Measurements from ENCODE around the gene KHDC3L. TPM values are rescaled to one million over a fixed set of nuclear protein-coding genes. Genes with fewer than 3 reads are reported as not detected.

KHDC3L gene
- total and polyA plus RNA-seq, 5 donors = not detected

DNA sequence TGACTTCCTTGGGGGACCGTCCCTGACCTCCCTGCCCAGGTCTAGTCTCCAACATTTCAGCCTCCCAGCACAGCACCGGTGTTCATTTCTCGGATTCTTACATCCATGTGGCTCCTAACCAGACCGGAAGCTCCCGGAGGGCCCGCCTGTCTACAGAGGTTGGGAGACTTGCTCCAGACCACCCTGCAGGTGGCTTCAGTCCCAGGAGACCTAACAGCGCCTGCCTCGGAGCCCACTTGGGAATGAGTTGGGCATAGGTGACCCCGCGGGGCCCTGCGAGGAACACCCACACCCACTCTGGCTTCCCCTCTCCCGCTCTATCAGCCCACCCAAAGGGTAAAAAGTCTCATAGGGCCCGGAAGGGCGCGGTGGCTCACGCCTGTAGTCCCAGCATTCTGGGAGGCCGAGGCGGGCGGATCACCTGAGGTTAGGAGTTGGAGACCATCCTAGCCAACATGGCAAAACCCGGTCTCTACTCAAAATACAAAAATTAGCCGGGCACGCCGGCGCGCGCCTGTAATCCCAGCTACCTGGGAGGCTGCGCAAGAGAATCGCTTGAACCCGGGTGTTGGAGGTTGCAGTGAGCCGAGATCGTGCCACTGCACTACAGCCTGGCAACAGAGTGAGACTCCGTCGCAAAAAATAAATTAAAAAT is 13.8 kb upstream of the KHDC3L start:
- H3K4me3 ChIP-seq (ENCODE audit: low read length) = no peak overlapping the region
- no peak overlapping the region for H3K27ac ChIP-seq (ENCODE audit: low read length)
- ATAC-seq = no peak
- H3K9me3 ChIP-seq (ENCODE audit: control insufficient read depth, low read length) = no peaks in the 10 kb centered on the region
- intact Hi-C loops (cut with DNase I) = no loop called here
- 37% methylated on average over 33 of the region's 33 CpGs for WGBS
- H3K4me1 ChIP-seq (ENCODE audit: control insufficient read depth, insufficient read depth, low read length) = no peaks in the 10 kb centered on the region
- H3K27me3 ChIP-seq (ENCODE audit: control insufficient read depth, insufficient read depth) = no peaks in the 10 kb centered on the region
- DNase-seq = no peak

DNA sequence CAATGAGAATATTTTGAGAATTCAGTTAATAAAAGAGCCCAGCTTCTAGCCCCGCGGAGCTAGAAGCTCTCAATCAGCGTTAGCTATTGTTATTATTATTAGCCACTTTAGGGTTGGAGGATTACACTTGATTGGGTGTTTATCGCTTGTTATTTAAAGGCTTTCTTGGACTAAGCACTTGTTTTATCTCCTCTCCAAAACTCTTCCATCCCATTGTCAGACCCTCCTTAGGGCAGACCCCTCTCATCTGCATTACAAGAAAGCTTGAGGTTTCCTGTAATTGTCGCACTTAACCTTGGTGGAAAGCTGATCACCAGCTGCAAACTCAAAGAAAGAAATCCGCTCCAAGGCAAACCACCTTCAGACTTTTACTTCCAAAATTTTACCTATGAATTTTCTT is 13.1 kb upstream of the KHDC3L start:
- no peaks in the 10 kb centered on the region for H3K27me3 ChIP-seq (ENCODE audit: control insufficient read depth, insufficient read depth)

GRCh38 chr6:73353636-73354593 is 8.5 kb upstream of the KHDC3L start, which contains the start of gene DPPA5:
Gene DPPA5 (minus strand): TSS chr6:73354276. CDS start chr6:73354225, 51 bp downstream.
- DNase-seq = no peak
- Histone ChIP-seq H3K4me1 (ENCODE audit: control insufficient read depth, insufficient read depth, low read length) (no peaks in the 10 kb centered on the region), H3K4me3 (ENCODE audit: low read length) (no peak within 1 kb of the TSS), H3K27me3 (ENCODE audit: control insufficient read depth, insufficient read depth) (no peaks in the 10 kb centered on the region), H3K27ac (ENCODE audit: low read length) (no peak within 1 kb of the TSS), H3K9me3 (ENCODE audit: control insufficient read depth, low read length) (no peaks in the 10 kb centered on the region)
- WGBS = 72% methylated on average over 59 of the region's 59 CpGs
- no peak for ATAC-seq
- intact Hi-C loops (cut with DNase I) = no loop called here

More for the DNA sequence above, 13.1 kb upstream of the KHDC3L start:
- no peak overlapping the region for H3K4me3 ChIP-seq (ENCODE audit: low read length)
- H3K27ac ChIP-seq (ENCODE audit: low read length) = no peak overlapping the region
- DNase-seq (no peak), ATAC-seq (no peak)
- no peaks in the 10 kb centered on the region for H3K4me1 ChIP-seq (ENCODE audit: control insufficient read depth, insufficient read depth, low read length)
- 23% methylated on average over 6 of the region's 6 CpGs for WGBS
- intact Hi-C loops (cut with DNase I) = no loop called here
- no peaks in the 10 kb centered on the region for H3K9me3 ChIP-seq (ENCODE audit: control insufficient read depth, low read length)

GRCh38 chr6:73362869-73363536 is 545 bp downstream of the KHDC3L start:
- H3K27me3 ChIP-seq (ENCODE audit: control insufficient read depth, insufficient read depth) = no peaks in the 10 kb centered on the region
- H3K4me3 ChIP-seq (ENCODE audit: low read length) = no peak overlapping the region
- 93% methylated on average over 31 of the region's 31 CpGs for WGBS
- H3K9me3 ChIP-seq (ENCODE audit: control insufficient read depth, low read length) = no peaks in the 10 kb centered on the region
- no peaks in the 10 kb centered on the region for H3K4me1 ChIP-seq (ENCODE audit: control insufficient read depth, insufficient read depth, low read length)
- H3K27ac ChIP-seq (ENCODE audit: low read length) = no peak overlapping the region
- intact Hi-C loops (cut with DNase I) = no loop called here
- no peak for ATAC-seq
- no peak for DNase-seq

DNA sequence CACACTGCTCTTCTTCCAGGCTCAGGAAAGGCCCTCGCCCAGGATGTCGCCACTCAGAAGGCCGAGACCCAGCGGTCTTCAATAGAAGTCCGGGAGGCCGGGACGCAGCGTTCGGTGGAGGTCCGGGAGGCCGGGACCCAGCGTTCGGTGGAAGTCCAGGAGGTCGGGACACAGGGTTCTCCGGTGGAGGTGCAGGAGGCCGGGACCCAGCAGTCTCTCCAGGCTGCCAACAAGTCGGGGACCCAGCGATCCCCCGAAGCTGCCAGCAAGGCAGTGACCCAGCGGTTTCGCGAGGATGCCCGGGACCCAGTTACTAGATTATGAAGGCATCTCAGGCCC is 1.0 kb downstream of the KHDC3L start:
- DNase-seq = no peak
- H3K4me3 ChIP-seq (ENCODE audit: low read length) = no peak overlapping the region
- H3K4me1 ChIP-seq (ENCODE audit: control insufficient read depth, insufficient read depth, low read length) = no peaks in the 10 kb centered on the region
- no peak for ATAC-seq
- no peaks in the 10 kb centered on the region for H3K27me3 ChIP-seq (ENCODE audit: control insufficient read depth, insufficient read depth)
- intact Hi-C loops (cut with DNase I) = no loop called here
- H3K9me3 ChIP-seq (ENCODE audit: control insufficient read depth, low read length) = no peaks in the 10 kb centered on the region
- no peak overlapping the region for H3K27ac ChIP-seq (ENCODE audit: low read length)
- 95% methylated on average over 23 of the region's 23 CpGs for WGBS

- 88% methylated on average over 14 of the region's 14 CpGs for WGBS
- Histone ChIP-seq H3K4me3 (ENCODE audit: low read length) (no peak overlapping the region), H3K4me1 (ENCODE audit: control insufficient read depth, insufficient read depth, low read length) (no peaks in the 10 kb centered on the region), H3K9me3 (ENCODE audit: control insufficient read depth, low read length) (no peaks in the 10 kb centered on the region), H3K27ac (ENCODE audit: low read length) (no peak overlapping the region), H3K27me3 (ENCODE audit: control insufficient read depth, insufficient read depth) (no peaks in the 10 kb centered on the region)
- no peak for DNase-seq
- intact Hi-C loops (cut with DNase I) = no loop called here
- no peak for ATAC-seq
Measured at GRCh38 chr6:73364121-73364520, 1.7 kb downstream of the KHDC3L start.

GRCh38 chr6:73364549-73364948 is 2.1 kb downstream of the KHDC3L start:
- WGBS = 88% methylated on average over 9 of the region's 9 CpGs
- no peak for DNase-seq
- H3K4me1 ChIP-seq (ENCODE audit: control insufficient read depth, insufficient read depth, low read length) = no peaks in the 10 kb centered on the region
- no peaks in the 10 kb centered on the region for H3K9me3 ChIP-seq (ENCODE audit: control insufficient read depth, low read length)
- intact Hi-C loops (cut with DNase I) = no loop called here
- H3K27me3 ChIP-seq (ENCODE audit: control insufficient read depth, insufficient read depth) = no peaks in the 10 kb centered on the region
- ATAC-seq = no peak
- no peak overlapping the region for H3K27ac ChIP-seq (ENCODE audit: low read length)
- no peak overlapping the region for H3K4me3 ChIP-seq (ENCODE audit: low read length)

- H3K9me3 ChIP-seq (ENCODE audit: control insufficient read depth, low read length) = peaks cover 2% of the 10 kb centered on the region
- intact Hi-C loops (cut with DNase I) = no loop called here
- no peak for ATAC-seq
- WGBS = 69% methylated on average over 16 of the region's 16 CpGs
- no peak overlapping the region for H3K4me3 ChIP-seq (ENCODE audit: low read length)
- H3K27me3 ChIP-seq (ENCODE audit: control insufficient read depth, insufficient read depth) = no peaks in the 10 kb centered on the region
- no peak for DNase-seq
- no peak overlapping the region for H3K27ac ChIP-seq (ENCODE audit: low read length)
- no peaks in the 10 kb centered on the region for H3K4me1 ChIP-seq (ENCODE audit: control insufficient read depth, insufficient read depth, low read length)
Measured at GRCh38 chr6:73367761-73368355, 5.4 kb downstream of the KHDC3L start.

DNA sequence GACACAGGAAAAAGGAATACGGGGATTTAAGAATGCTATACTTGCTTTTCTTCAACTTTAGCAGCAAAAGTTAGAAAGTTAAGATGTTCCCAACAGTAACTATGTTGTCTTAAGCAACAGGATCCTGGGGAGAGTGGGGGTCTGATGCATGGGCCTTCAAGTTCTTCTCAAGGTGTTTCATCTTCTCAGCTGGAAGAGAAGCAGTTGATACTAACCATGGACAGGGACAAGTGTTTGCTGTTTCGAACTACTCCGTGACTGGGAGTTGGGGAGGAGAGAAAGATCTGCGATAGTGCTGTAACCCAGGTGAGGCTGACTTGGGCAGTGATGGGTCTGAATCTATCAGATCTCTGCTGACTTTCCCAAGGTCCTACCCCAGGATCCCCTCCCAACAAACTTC is 6.2 kb downstream of the KHDC3L start:
- H3K9me3 ChIP-seq (ENCODE audit: control insufficient read depth, low read length) = peaks cover 2% of the 10 kb centered on the region
- WGBS = 79% methylated on average over 4 of the region's 4 CpGs
- no peaks in the 10 kb centered on the region for H3K4me1 ChIP-seq (ENCODE audit: control insufficient read depth, insufficient read depth, low read length)
- ATAC-seq (no peak), DNase-seq (no peak)
- H3K4me3 ChIP-seq (ENCODE audit: low read length) = no peak overlapping the region
- intact Hi-C loops (cut with DNase I) = no loop called here
- no peak overlapping the region for H3K27ac ChIP-seq (ENCODE audit: low read length)
- H3K27me3 ChIP-seq (ENCODE audit: control insufficient read depth, insufficient read depth) = no peaks in the 10 kb centered on the region

- intact Hi-C loops (cut with DNase I) = no loop called here
- Histone ChIP-seq H3K9me3 (ENCODE audit: control insufficient read depth, low read length) (peaks cover 2% of the 10 kb centered on the region), H3K4me3 (ENCODE audit: low read length) (no peak overlapping the region), H3K4me1 (ENCODE audit: control insufficient read depth, insufficient read depth, low read length) (no peaks in the 10 kb centered on the region), H3K27ac (ENCODE audit: low read length) (no peak overlapping the region), H3K27me3 (ENCODE audit: control insufficient read depth, insufficient read depth) (no peaks in the 10 kb centered on the region)
- WGBS = 92% methylated on average over 14 of the region's 14 CpGs
- ATAC-seq (no peak), DNase-seq (no peak)
Measured at GRCh38 chr6:73369157-73369556, 6.7 kb downstream of the KHDC3L start.

GRCh38 chr6:73369563-73369962 is 7.1 kb downstream of the KHDC3L start, which contains the start of gene OOEP:
Gene OOEP (minus strand): TSS chr6:73369897. CDS start chr6:73369792, 105 bp downstream.
- Histone ChIP-seq H3K4me1 (ENCODE audit: control insufficient read depth, insufficient read depth, low read length) (no peaks in the 10 kb centered on the region), H3K27me3 (ENCODE audit: control insufficient read depth, insufficient read depth) (no peaks in the 10 kb centered on the region), H3K9me3 (ENCODE audit: control insufficient read depth, low read length) (peaks cover 2% of the 10 kb centered on the region), H3K4me3 (ENCODE audit: low read length) (no peak within 1 kb of the TSS), H3K27ac (ENCODE audit: low read length) (no peak within 1 kb of the TSS)
- WGBS = 95% methylated on average over 36 of the region's 36 CpGs
- ATAC-seq (no peak), DNase-seq (no peak)
- intact Hi-C loops (cut with DNase I) = no loop called here
